CD4-positive, alpha-beta T cell (primary cell): ENCODE data around the gene KRT76. TPM values are rescaled to one million over a fixed set of nuclear protein-coding genes. Genes with fewer than 3 reads are reported as not detected.

Experiments used
- ATAC-seq: fragments of 200-7000 bp; cut with Tn5 transposase; one replicate; pipeline ENCODE4 v1.10.0; 2022; ENCODE audit warnings: mild to moderate bottlenecking; ENCODE audit not compliant: poor library complexity
- CTCF ChIA-PET: fragments of 350-600 bp; sonication (Branson Sonifier 250); formaldehyde crosslinking; loops from one replicate; lab custom pipeline; 2021; ENCODE audit warnings: antibody characterized with exemption, inconsistent platforms; lab: Charles Lee
- POLR2A ChIA-PET: fragments of 350-600 bp; sonication (Branson Sonifier 250); formaldehyde crosslinking; loops from one replicate; lab custom pipeline; 2021; ENCODE audit warnings: antibody characterized with exemption, inconsistent platforms; lab: Charles Lee
- DNase-seq, 14 experiments: peaks; one replicate each; pipeline ENCODE4 v3.0.0-alpha.2; 2013 to 2020; ENCODE audit warnings: mixed read lengths in 2 of 14
- H3K27ac ChIP-seq, 2 donors: one replicate each; pipeline versions ENCODE4 v1.5.1 to v1.7.0; 2013; ENCODE audit warnings: low read length in 2 of 2, low read depth in 1 of 2, mild to moderate bottlenecking in 1 of 2
- H3K27me3 ChIP-seq, 2 experiments: 1 replicate in 1 of 2; 2 replicates in 1 of 2; pipeline versions ENCODE4 v1.6.1 to v1.7.0; 2013; ENCODE audit warnings: low read length in 2 of 2, control low read depth in 1 of 2, mild to moderate bottlenecking in 1 of 2, moderate library complexity in 1 of 2; ENCODE audit not compliant: insufficient read depth in 2 of 2, control insufficient read depth in 1 of 2
- H3K36me3 ChIP-seq: one replicate; pipeline ENCODE4 v1.6.1; 2013; ENCODE audit warnings: low read length, control low read depth; ENCODE audit not compliant: insufficient read depth
- H3K4me1 ChIP-seq: one replicate; pipeline ENCODE4 v1.6.1; 2013; ENCODE audit warnings: low read length, control low read depth; ENCODE audit not compliant: insufficient read depth
- H3K4me3 ChIP-seq: one replicate; pipeline ENCODE4 v1.5.1; 2013; ENCODE audit warnings: mild to moderate bottlenecking, low read length, moderate library complexity
- H3K9me3 ChIP-seq, 2 experiments: 1 replicate in 1 of 2; 2 replicates in 1 of 2; pipeline versions ENCODE4 v1.6.1 to v1.7.0; 2013; ENCODE audit warnings: low read length in 2 of 2, mild to moderate bottlenecking in 2 of 2, control low read depth in 1 of 2, moderate library complexity in 1 of 2; ENCODE audit not compliant: control insufficient read depth in 1 of 2, insufficient read depth in 1 of 2
- H3K27ac Mint-ChIP-seq: one replicate; pipeline ENCODE4 v1.8.0; 2020; ENCODE audit warnings: mixed read lengths
- H3K27me3 Mint-ChIP-seq: one replicate; pipeline ENCODE4 v1.8.0; 2021; ENCODE audit warnings: mixed read lengths
- H3K36me3 Mint-ChIP-seq: one replicate; pipeline ENCODE4 v1.8.0; 2021; ENCODE audit warnings: low read depth, mixed read lengths
- H3K4me1 Mint-ChIP-seq: one replicate; pipeline ENCODE4 v1.8.0; 2021; ENCODE audit warnings: low read depth, mixed read lengths
- H3K4me3 Mint-ChIP-seq: one replicate; pipeline ENCODE4 v1.8.0; 2020; ENCODE audit warnings: mild to moderate bottlenecking, mixed read lengths
- H3K9me3 Mint-ChIP-seq: one replicate; pipeline ENCODE4 v1.8.0; 2020; ENCODE audit warnings: mixed read lengths
- intact Hi-C, 2 experiments: fragments of 100-400 bp; cut with DNase I in 1 of 2; cut with micrococcal nuclease in 1 of 2; formaldehyde crosslinking; loops; one replicate each; pipeline versions ENCODE4 v1.15.1 to v1.9.0; 2023 to 2025; cut with DNase I, micrococcal nuclease
- total RNA-seq, 174 experiments: library from RNA in 2 of 174; stranded (reverse) in 2 of 174; gene quantifications; one replicate each; pipeline ENCODE4 v1.2.3 and lab custom pipeline; 2021 to 2026
- TF ChIP-seq, protein P1 (sequence below): fragments of 200-600 bp; IDR thresholded peaks from one replicate; pipeline ENCODE4 v1.8.0; 2022; ENCODE audit warnings: antibody characterized with exemption, mild to moderate bottlenecking

Gene KRT76
- total RNA-seq, 2 experiments from 2014 or later, result not detected

- H3K4me1 Mint-ChIP-seq, result peaks cover 5% of the 10 kb centered on the region
- H3K4me1 ChIP-seq, result no peaks in the 10 kb centered on the region
- H3K9me3 ChIP-seq, result no peaks in the 10 kb centered on the region
- no peak overlapping the region for H3K27ac Mint-ChIP-seq
- ChIA-PET POLR2A (interaction anchor here (0.6 kb wide), 1 partner anchor 1669 kb away, joined by 4 read pairs; no protein-coding TSS in a partner anchor), CTCF (no interaction called here)
- H3K9me3 Mint-ChIP-seq, result no peaks in the 10 kb centered on the region
- no peak overlapping the region for H3K27ac ChIP-seq
- H3K36me3 ChIP-seq, result no peaks in the 10 kb centered on the region
- H3K27me3 ChIP-seq, result peaks cover 0 to 4% of the 10 kb centered on the region in 2 experiments
- ATAC-seq (no peak), DNase-seq (no peak)
- H3K36me3 Mint-ChIP-seq, result no peaks in the 10 kb centered on the region
- no peak overlapping the region for H3K4me3 ChIP-seq
- intact Hi-C loops, result no loop called here
- TF ChIP-seq, protein P1, sequence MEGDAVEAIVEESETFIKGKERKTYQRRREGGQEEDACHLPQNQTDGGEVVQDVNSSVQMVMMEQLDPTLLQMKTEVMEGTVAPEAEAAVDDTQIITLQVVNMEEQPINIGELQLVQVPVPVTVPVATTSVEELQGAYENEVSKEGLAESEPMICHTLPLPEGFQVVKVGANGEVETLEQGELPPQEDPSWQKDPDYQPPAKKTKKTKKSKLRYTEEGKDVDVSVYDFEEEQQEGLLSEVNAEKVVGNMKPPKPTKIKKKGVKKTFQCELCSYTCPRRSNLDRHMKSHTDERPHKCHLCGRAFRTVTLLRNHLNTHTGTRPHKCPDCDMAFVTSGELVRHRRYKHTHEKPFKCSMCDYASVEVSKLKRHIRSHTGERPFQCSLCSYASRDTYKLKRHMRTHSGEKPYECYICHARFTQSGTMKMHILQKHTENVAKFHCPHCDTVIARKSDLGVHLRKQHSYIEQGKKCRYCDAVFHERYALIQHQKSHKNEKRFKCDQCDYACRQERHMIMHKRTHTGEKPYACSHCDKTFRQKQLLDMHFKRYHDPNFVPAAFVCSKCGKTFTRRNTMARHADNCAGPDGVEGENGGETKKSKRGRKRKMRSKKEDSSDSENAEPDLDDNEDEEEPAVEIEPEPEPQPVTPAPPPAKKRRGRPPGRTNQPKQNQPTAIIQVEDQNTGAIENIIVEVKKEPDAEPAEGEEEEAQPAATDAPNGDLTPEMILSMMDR, result no peak
- no peaks in the 10 kb centered on the region for H3K27me3 Mint-ChIP-seq
- H3K4me3 Mint-ChIP-seq, result no peak overlapping the region
Measured at GRCh38 chr12:52798671-52799504, 21.7 kb upstream of the KRT76 start.

GRCh38 chr12:52798003-52798670, 21.0 kb upstream of the KRT76 start:
- Mint-ChIP-seq H3K36me3 (no peaks in the 10 kb centered on the region), H3K27ac (no peak overlapping the region), H3K27me3 (no peaks in the 10 kb centered on the region), H3K4me1 (peaks cover 5% of the 10 kb centered on the region), H3K9me3 (no peaks in the 10 kb centered on the region), H3K4me3 (no peak overlapping the region)
- Histone ChIP-seq H3K4me3 (no peak overlapping the region), H3K4me1 (no peaks in the 10 kb centered on the region), H3K9me3 (no peaks in the 10 kb centered on the region), H3K27ac (no peak overlapping the region), H3K27me3 (peaks cover 0 to 4% of the 10 kb centered on the region in 2 experiments), H3K36me3 (no peaks in the 10 kb centered on the region)
- DNase-seq (no peak), ATAC-seq (no peak)
- TF ChIP-seq, protein P1, result no peak
- intact Hi-C loops, result no loop called here
- CTCF ChIA-PET, result no interaction called here
- POLR2A ChIA-PET, result interaction anchor here (0.6 kb wide), 1 partner anchor 1669 kb away, joined by 4 read pairs; no protein-coding TSS in a partner anchor

GRCh38 chr12:52797529-52797894, 20.4 kb upstream of the KRT76 start:
- intact Hi-C loops, result no loop called here
- CTCF ChIA-PET, result no interaction called here

More at GRCh38 chr12:52797529-52797894, 20.4 kb upstream of the KRT76 start:
- peaks cover 0 to 4% of the 10 kb centered on the region in 2 experiments for H3K27me3 ChIP-seq
- TF ChIP-seq, protein P1, result no peak
- H3K4me1 ChIP-seq, result no peaks in the 10 kb centered on the region
- Mint-ChIP-seq H3K9me3 (no peaks in the 10 kb centered on the region), H3K27ac (no peak overlapping the region), H3K4me3 (no peak overlapping the region), H3K27me3 (peaks cover 2% of the 10 kb centered on the region), H3K4me1 (peaks cover 5% of the 10 kb centered on the region), H3K36me3 (no peaks in the 10 kb centered on the region)
- H3K27ac ChIP-seq, result no peak overlapping the region
- POLR2A ChIA-PET, result no interaction called here
- H3K36me3 ChIP-seq, result no peaks in the 10 kb centered on the region
- ATAC-seq (no peak), DNase-seq (no peak)
- no peak overlapping the region for H3K4me3 ChIP-seq
- no peaks in the 10 kb centered on the region for H3K9me3 ChIP-seq
